NCI-H146 treated with DMSO at 0.1 percent for 48 hours (cell line): Measurements from ENCODE around the gene HPCA.

Source experiments
- DNase-seq: peaks from one replicate; lab custom pipeline; 2025; ENCODE audit not compliant: unreplicated experiment; lab: John Stamatoyannopoulos, UW

Gene HPCA

GRCh38 chr1:32871364-32872191 lies 14.7 kb upstream of the HPCA start:
- DNase-seq = no peak

- DNase-seq = no peak
Observed at GRCh38 chr1:32872192-32872460, 14.2 kb upstream of the HPCA start.

GRCh38 chr1:32873484-32873883 lies 12.8 kb upstream of the HPCA start:
- no peak for DNase-seq

GRCh38 chr1:32874860-32875752 lies 11.2 kb upstream of the HPCA start:
- DNase-seq = no peak

GRCh38 chr1:32876341-32877210 lies 9.7 kb upstream of the HPCA start:
- DNase-seq = no peak

- no peak for DNase-seq
Observed at GRCh38 chr1:32877211-32878110, 8.8 kb upstream of the HPCA start.

GRCh38 chr1:32878183-32878582 lies 8.1 kb upstream of the HPCA start:
- DNase-seq = no peak

GRCh38 chr1:32878637-32879041 lies 7.7 kb upstream of the HPCA start:
- DNase-seq = no peak

GRCh38 chr1:32881291-32881690 lies 5.0 kb upstream of the HPCA start:
- no peak for DNase-seq

GRCh38 chr1:32881871-32882850 lies 4.1 kb upstream of the HPCA start:
- DNase-seq = no peak

GRCh38 chr1:32883338-32884031 lies 2.8 kb upstream of the HPCA start:
- DNase-seq = no peak

- no peak for DNase-seq
Observed at GRCh38 chr1:32884032-32884372, 2.3 kb upstream of the HPCA start.

- DNase-seq = no peak
Observed at GRCh38 chr1:32884726-32885125, 1.6 kb upstream of the HPCA start.

- no peak for DNase-seq
Observed at GRCh38 chr1:32885676-32886003, 651 bp upstream of the HPCA start.

- no peak for DNase-seq
Observed at GRCh38 chr1:32886828-32887414, 630 bp downstream of the HPCA start.

GRCh38 chr1:32887623-32888022 lies 1.3 kb downstream of the HPCA start:
- DNase-seq = no peak

GRCh38 chr1:32888134-32888533 lies 1.8 kb downstream of the HPCA start:
- DNase-seq = no peak

- no peak for DNase-seq
Observed at GRCh38 chr1:32888677-32889420, 2.6 kb downstream of the HPCA start.
